GM19035 (cell line): Measurements from ENCODE around the gene ITGB2.

ENCODE experiments used
- ATAC-seq: cut with Tn5 transposase; IDR thresholded peaks from one replicate; pipeline ENCODE4 v1.9.1; 2021; ENCODE audit not compliant: unreplicated experiment

ITGB2 gene

GRCh38 chr21:44850905-44851657 lies 69.6 kb downstream of the ITGB2 start:
- no peak for ATAC-seq

DNA sequence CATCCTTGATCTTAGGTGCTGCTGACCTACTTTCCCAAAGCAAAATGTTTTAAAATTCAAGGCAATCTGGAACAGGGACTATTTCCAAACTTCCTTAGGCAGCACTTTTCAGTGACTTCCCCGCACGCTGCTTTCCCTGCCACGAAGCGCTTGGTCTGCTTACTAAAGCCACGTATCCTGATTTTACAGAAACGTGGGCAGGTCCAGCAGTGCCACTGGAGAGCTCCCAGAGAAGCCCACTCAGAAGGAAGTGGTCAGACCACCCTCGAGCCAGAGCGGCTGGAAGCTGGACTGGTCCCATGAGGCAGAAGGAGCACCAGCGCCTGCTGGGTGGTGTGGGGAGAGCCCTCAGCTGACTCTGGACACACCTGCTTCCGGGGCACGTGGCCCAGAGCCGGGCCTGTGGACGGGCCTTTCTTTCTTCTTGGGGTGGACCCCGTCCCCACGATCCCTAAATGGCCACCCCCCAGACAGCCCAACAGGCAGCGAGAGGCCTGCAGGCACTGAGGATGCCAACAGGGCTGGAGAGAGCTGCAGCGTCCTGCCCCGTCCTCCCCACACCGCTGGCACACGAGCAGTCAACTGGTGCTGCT lies 70.4 kb downstream of the ITGB2 start:
- no peak for ATAC-seq

GRCh38 chr21:44849616-44850130 lies 71.0 kb downstream of the ITGB2 start:
- ATAC-seq: no peak

DNA sequence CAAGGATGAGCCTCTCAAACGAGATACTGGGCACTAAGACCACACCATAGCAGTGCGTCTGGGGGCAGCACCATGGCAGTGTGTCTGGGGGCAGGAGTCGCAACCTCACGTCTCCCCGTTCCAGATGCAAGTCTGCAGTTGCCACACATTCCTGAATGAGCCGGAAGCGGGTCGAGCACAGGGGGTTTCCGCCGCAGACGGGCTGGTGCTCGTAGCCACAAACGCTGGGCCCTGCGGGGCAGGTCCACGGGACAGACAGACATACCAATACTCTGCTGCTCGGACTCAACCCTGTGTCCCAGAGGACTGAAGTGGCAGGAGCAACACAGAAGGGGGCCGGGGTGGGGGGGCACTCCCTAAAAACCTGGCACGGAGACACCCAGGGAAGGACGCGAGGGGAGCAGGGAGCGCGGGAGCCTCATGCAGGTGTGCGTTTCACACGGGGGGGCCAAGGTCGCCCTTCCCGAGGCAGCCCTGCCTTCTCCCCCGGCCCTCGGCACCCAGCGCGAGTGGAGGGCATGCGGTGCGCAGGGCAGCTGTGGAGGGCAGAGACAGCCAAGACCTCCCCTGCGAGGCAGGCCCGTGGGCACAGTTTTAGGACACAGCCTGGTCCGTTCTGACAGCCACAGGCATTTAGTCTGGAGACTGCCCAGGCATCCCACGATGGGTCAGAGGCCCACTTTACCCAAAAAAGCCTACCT lies 71.7 kb downstream of the ITGB2 start:
- ATAC-seq: no peak

DNA sequence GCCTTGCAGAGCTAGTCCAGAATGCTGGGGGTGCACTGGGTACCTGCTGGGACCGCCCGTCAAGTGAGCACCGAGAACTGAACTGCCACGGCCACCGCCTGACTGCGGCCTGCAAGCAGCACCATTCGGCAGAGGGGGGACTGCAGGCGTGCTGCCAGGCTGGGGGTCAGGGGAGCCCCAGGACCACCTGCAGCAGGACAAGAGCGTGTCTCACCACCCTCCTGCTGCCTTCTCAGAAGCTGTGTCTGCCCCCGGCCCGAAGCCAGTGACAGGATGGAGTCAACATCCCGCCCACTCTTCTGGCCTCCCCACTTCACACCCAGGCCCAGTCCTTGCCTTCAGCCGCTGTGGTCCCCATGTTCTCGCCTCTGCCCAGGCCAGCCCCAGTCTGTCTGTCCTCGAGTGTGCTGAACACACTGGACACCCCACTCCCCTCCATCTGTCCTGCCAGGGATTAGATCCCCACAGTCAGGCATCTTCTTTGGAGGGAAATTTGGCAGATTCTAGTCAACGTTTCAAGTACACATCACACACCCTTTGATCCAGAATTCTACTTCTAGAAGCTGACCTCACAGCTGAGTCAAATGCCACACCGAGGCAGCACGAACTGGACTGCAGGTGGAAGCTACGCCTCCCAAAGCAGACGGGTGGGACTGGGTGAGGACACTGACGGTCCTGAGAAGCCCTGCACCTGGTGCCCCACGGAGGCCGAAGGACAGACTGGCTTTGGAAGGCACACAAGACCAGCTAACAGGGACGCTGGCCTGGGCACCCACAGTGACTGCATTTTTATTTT lies 73.2 kb downstream of the ITGB2 start:
- ATAC-seq: no peak

- ATAC-seq: no peak
Measured at GRCh38 chr21:44846485-44847260, 74.0 kb downstream of the ITGB2 start.

DNA sequence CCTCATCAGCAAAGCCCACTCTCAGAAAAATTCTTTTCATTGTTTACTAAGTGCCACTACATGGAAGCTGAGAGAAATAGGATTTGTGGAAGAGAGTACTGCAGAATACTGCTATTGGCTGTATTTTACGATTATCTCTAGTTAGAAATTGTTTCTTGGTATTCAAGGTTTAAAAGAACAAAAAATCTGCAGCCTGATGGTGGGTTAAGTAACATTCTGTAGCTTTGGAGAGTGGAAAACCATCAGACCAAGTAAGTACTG lies 74.5 kb downstream of the ITGB2 start:
- ATAC-seq: no peak

- ATAC-seq: no peak
Measured at GRCh38 chr21:44845418-44846223, 75.1 kb downstream of the ITGB2 start.

DNA sequence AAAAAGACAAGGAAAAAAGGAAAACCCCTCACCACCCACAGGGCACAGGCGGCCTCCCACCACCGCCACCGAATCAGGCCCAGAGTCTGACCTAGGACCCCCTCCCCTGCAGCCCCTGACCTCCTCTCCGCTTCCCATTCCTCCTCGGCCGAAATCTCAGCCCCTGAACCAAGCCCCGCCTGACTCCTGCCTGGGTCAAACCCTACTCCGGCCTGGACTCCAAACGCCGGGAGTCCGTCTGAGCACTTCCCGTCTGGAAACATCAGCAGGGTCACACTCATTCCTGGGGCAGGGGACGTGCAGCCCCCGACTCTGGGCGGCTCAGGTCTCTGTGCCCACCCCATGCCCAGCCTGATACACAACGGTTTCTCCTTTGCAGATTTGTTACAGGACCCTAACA lies 76.4 kb downstream of the ITGB2 start:
- ATAC-seq: no peak

- no peak for ATAC-seq
Measured at GRCh38 chr21:44842721-44843445, 77.8 kb downstream of the ITGB2 start.

DNA sequence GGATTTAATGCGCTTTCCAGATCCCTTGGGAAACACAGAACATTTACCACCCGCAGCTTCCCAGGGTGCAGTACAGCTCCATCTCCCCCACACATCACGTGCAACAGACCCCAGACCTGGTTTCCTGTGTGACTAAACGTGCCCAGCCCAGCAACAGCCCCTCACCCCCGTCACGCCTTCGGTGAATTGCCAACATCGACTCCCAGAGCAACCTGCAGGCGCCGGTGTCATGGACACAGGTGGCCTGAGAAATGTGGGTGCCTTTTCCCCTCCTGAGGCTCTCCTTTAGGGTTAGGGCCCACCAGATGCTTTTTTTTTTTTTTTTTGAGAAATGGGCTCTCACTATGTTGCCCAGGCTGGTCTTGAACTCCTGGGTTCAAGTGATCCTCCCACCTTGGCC lies 78.6 kb downstream of the ITGB2 start:
- ATAC-seq: no peak

DNA sequence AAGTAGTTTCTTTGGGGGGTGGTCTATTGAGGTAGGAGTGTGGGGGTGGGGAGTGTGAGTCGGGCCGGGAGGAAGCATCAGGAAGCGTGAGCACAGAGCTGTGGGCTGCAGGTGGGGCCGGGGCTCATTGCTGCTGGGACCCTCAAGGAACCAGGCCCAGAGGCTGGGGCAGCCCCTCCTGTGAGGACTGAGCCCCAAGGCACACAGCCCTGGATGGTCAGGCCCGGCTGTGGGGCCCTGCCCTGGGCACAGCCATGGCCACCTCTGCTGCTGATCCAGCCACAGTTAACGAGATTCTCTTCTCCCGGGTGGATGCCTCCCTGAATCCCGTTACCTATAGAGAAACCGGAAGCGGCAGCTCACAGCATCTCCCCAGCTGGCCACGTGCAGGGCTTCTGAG lies 79.9 kb downstream of the ITGB2 start:
- ATAC-seq: no peak

DNA sequence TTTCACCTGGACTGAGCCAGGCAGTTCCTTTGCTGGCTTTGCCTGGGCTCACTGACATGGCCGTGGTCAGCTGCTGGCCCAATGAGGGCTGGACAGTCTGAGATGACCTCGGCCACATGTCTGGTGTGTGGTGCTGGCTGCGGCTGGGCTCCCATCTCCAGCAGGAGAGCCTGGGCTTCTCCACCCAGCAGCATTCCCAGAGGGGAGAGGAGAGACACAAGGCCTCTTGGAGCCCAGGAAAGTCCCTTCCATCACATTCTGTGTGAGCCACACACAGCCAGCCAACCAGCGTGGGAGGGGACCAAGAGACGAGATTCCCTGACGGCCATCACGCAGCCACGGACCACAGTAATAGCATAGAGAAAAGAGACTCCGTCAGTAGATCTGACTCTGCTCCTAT lies 81.7 kb downstream of the ITGB2 start:
- no peak for ATAC-seq

GRCh38 chr21:44838039-44838895 lies 82.4 kb downstream of the ITGB2 start:
- ATAC-seq: no peak

DNA sequence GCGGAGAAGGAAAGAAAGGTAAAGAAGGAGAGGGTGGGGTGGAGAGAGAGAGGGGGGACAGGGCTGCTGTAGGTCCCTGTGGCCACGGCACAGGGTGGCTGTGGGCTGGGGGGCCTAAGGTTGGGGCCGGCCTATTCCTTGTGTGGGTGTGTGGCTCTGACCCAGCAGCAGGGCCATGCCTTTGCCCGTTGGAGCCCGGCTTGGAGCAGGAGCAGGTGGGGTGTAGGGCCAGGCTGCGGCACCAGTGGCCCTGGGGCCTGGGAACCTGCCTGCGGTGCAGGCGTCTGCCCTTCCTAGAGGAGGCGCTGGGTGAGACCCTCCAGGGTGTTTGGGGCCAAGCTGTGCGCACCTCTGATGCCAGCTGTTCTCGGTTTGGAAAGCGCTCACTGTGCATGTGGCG lies 83.2 kb downstream of the ITGB2 start:
- ATAC-seq: no peak

- ATAC-seq: no peak
Measured at GRCh38 chr21:44836666-44837471, 83.8 kb downstream of the ITGB2 start.

GRCh38 chr21:44836349-44836665 lies 84.4 kb downstream of the ITGB2 start:
- ATAC-seq: no peak
